HG02885 (cell line): ENCODE data around the gene MMS22L.
A peak's percentile ranks its signal among the peaks of the same experiment; 100 is the strongest.
"Not testable (repeated sequence)": the region's sequence is repeated elsewhere in the genome, so short reads cannot be mapped to it uniquely, and the experiment has no call there.

Experiments
- ATAC-seq: cut with Tn5 transposase; IDR thresholded peaks from one replicate; pipeline ENCODE4 v1.9.1; 2021; ENCODE audit warnings: mild to moderate bottlenecking; ENCODE audit not compliant: unreplicated experiment, poor library complexity

The MMS22L gene

GRCh38 chr6:97262676-97263075 lies 20.3 kb downstream of the MMS22L start:
- ATAC-seq: no peak

DNA sequence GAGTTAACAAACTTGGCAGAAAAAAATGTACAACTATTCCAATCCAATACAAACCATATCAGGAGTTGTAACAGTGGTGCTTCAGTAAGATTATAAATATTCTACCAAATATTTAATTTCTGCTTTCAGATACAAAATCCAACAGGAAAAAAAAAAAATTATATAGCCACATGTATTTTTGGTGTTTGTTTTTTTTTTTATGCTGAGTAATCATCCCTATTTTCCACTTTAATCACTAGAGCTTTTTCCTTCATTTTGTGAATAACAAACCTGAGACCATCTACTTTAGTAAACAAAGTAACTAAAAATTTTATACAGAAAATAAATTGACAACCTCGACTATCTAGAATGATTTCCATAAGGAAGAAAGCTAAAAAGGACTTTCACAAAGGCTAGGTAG lies 36.2 kb downstream of the MMS22L start:
- ATAC-seq: no peak

GRCh38 chr6:97240222-97240621 lies 42.8 kb downstream of the MMS22L start:
- no peak for ATAC-seq

DNA sequence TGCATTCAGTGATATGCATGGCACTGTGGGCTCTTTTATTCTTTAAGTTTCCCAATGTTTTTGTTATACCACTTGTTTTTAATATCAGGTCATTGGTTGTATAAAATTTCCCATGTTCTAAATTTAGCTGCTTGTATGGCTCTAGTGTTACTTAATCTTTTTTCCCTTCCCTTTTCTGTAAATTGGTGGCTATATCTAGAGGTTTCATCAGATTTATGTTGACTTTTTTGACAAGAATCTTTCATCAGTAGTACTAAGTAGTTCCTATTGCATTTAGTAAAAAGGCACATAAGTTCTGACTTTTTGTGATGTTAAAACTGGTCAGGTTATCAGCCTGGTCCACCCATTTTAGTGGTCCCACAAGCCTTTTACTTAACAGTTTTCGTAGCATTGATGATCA lies 51.1 kb downstream of the MMS22L start:
- ATAC-seq: no peak

- ATAC-seq: no peak
These were observed 60.1 kb downstream of the MMS22L start for GRCh38 chr6:97222903-97223302.

DNA sequence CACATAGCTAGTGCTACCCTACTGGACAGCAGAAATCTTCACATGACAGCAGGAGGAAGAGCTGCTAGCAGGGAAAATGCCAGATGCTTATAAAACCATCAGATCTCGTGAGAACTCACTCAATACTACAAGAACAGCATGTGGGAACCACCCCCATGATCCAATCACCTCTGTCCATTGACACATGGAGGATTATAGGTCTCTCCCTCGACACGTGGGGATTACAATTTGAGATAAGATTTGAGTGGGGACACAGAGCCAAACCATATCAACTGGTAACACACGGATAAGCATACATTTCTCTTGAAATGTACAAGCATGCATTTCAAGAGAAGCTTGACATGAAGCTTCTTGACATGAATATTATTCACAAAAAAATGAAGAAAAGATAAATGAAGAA lies 64.1 kb downstream of the MMS22L start:
- ATAC-seq: no peak

DNA sequence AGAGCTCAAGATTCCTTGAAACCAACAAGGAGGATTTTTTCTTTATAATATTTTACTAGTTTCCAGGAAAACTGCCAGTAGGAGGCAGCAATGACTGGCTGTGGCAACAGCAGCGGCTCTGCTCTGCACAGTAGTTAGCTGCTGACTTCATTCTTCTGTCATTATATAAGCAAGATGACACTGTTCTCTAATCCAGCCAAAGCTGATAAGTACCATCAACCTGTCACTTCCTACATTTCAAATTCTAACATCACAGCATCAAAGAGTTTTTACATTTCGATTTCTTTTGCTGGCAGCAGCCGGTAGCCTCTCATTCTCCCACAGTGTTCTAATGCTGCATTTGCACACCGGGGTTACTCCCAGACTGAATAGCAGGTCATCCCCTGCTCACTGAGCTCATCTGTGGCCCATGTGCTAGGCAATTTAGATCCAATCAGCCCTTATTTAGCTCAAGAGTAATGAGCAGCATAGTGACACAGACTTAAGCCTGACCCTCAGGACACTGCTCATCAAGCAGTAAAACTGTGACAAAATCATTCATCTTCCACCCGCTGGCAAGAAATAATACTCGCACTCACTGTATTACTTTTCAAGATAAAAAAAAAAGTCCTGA lies 67.8 kb downstream of the MMS22L start:
- no peak for ATAC-seq

DNA sequence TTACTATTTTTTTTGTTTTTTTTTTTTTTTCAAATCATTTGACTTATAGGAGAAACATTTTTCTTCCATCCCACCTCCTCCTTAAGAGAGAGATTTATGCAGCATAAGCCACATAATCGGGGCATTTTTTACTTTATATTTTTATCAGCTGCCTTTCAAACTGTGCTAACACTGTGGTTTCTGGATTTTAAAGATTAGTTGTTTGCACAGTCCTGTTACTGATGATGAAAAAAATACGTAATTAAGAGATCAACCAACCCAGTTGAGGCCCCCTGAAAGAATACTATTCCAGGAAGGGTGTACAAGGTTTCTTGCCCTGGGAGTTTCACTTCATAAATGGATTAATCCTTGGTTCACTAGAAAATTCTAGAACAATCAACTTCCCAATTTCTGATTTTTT lies 68.3 kb downstream of the MMS22L start:
- ATAC-seq: no peak

DNA sequence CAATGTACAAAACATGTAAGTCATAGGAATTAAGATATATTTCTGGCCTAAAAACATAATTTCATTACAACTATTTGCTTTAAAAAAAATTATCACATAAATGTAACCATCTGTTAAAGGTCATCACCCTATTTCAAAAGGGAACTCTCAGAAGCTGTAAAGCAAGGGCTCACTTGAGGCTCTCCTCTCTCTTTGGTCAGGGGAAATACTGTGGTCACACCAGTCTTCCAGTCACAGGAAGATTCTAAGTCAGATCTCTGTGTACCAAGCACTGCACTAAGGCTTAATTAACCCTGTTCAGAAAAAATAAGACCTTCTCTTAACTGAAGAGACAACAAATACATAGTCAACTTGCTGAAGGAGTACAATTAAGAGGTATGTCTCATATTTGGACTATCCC lies 75.6 kb downstream of the MMS22L start:
- no peak for ATAC-seq

- no peak for ATAC-seq
These were observed 77.0 kb downstream of the MMS22L start for GRCh38 chr6:97205966-97206365.

DNA sequence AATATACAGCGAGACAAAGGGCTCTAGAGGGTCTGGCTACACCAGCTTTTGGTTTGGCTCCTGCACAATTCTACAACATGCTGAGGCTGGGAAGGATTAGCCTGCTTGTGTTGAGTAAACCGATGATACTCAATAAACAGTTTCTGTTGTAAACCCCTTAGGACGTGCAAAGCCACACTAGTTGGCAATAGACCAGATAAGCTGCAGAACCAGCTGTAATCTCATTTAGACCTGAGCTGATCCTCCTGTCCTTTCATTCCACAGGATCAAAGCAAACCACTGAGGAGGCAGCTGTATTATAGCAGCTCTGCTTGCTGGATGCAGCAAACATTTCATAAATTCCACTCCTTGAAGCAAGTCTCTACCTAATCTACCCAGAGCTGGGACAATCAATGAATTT lies 79.7 kb downstream of the MMS22L start:
- no peak for ATAC-seq

- no peak for ATAC-seq
These were observed 84.9 kb downstream of the MMS22L start for GRCh38 chr6:97198046-97198565.

GRCh38 chr6:97195117-97195516 lies 87.9 kb downstream of the MMS22L start:
- ATAC-seq: no peak

DNA sequence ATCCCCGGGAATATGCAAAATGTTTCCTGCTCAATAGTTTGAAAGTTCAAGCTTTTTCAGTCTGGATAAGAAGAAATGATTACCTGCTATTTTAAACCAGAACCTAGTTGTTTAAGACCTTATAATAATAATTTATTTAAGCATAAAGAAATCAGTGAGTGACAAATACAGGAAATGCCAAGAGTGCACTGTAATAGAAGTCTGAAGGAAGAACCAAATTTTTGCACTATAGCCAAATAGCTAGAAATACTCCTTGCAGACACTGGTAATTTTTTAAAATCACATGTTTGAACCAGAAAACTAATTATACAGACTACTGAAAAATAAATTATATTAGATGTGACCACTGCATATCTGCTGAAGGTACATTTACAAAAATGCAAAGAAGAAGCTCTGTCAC lies 93.2 kb downstream of the MMS22L start:
- ATAC-seq: no peak

GRCh38 chr6:97187951-97188350 lies 95.1 kb downstream of the MMS22L start:
- no peak for ATAC-seq

- peak; percentile 94 for ATAC-seq
These were observed 96.5 kb downstream of the MMS22L start for GRCh38 chr6:97186416-97186999.

DNA sequence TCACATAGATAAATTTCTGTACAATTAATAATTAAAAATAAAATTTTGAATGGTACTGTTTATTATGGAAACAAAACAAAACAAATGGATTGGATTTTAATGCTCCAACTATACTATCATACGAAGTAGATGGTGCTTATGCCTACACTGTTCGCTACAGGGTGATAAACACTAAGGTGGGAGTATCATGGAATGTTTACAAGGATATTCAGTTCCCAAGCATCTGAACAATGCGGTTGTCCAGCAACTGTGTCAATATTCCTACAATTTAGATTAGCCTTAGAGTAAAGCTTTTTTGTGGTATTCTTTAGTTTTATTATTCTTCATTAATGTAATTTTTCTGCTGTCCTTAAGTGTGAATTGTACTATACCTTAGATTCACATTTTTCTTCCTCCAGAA lies 105.1 kb downstream of the MMS22L start:
- no peak for ATAC-seq

GRCh38 chr6:97176468-97176867 lies 106.5 kb downstream of the MMS22L start:
- no peak for ATAC-seq

GRCh38 chr6:97175806-97176205 lies 107.2 kb downstream of the MMS22L start:
- ATAC-seq: no peak

DNA sequence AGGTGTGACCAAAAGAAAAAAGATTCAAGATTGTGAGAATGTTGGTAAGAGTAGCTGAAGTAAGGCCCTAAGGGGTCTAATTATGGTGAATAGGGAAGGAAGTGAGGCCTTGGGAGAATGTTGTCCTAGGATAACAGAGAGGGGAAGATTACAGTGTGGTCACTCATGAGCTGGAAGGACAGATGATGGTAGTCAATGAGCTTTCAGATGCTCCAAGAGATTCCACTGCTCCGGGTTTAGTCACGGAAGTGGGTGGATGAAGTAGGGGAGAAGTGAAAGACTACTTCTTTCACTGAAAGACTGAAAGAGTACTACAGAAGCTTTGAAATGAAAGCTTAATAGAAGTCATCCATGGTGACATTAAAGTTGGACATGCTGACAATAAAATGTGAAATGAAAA lies 108.5 kb downstream of the MMS22L start:
- no peak for ATAC-seq

DNA sequence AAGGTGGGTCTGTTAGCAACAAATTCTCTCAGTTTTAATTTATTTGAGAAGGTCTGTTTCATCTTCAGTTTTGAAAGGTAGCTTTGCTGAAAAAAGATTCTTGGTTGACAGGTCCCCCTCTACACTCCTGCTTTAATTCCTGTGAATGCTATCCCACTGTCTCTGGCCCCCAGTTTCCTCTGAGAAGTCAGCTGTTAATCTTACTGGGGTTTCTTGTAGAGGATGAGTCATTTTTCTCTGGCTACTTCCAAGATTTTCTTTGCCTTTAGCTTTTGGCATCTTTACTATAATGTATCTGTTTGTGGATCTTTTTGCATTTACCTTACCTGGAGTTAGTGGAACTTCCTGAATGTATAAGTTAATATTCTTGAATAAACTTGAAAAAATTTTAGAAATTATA lies 122.7 kb downstream of the MMS22L start:
- no peak for ATAC-seq

- not testable (repeated sequence) for ATAC-seq
These were observed 127.6 kb downstream of the MMS22L start for GRCh38 chr6:97155447-97155846.
